Measurements from ENCODE around the gene THRAP3.
"Not testable (repeated sequence)": the region's sequence is repeated elsewhere in the genome, so short reads cannot be mapped to it uniquely, and the experiment has no call there.

The THRAP3 gene

DNA sequence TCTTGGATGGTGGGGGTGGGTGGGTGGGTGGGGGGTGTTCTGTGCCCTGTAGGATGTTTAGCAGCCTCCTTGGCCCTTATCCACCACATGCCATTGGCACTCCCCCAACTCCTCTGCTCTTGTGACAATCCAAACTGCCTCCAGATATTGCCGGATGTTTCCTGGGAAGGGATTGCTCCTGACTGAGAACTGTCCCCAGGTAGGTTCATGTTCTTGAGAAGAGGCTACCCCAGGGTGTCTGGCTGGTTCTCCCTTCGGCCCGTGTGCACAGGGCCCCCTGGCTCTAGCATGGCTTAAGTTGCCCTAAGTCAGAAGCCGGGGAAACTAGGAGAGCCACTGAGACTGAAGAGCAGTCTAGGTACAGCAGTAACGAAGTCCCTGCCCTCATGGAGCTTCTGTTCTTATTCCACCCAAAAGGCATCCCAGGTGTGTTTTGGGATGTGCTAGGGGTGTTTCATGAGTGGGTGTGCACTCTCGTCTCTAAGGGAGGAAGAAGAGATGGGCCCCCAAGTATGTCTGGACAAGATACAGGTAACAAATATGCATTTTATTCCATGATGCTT lies 19.8 kb upstream of the THRAP3 start:
- DNase-seq (ENCODE audit: low read depth) = no peak

DNA sequence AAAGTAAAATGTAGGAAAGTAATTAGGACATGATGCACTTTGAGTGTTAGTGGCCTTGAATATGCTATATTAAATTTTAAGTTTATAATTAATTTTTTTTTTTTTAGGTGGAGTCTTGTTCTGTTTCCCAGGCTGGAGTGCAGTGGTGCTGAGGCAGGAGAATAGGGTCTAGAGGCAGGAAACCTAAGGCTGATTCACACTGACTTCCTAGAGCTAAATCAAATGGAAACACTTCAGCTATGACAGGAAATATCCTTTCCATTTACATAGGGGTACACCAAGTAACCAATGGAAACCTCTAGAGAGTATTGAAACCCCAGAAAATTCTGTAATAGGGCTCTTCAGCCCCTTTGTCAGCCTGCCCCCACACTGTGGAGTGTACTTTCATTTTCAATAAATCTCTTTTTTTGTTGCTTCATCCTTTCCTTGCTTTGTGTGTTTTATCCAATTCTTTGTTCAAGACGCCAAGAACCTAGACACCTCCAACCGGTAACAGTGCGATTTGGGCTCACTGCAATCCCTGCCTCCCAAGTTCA lies 17.9 kb upstream of the THRAP3 start:
- DNase-seq (ENCODE audit: low read depth) = no peak

DNA sequence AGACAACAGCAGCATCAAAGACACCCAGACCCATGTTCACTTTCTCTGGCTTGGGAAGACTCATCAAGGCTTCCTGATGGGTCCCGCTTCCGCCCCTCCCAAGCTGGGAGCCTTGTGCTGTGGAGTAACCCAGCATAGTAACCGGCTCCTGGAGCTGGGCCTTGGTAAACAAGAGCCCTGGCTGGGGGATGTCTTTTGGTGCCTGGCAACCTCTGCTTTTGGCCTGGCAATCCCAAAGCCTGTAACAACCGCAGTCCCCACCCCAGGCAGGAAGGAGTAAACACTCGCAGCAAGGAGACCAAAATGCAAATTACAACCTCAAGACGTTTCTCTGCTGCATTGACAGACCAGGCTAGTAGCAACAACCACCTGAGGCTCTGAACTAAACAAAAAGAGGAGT lies 16.9 kb upstream of the THRAP3 start:
- DNase-seq (ENCODE audit: low read depth) = peak; percentile 45

DNA sequence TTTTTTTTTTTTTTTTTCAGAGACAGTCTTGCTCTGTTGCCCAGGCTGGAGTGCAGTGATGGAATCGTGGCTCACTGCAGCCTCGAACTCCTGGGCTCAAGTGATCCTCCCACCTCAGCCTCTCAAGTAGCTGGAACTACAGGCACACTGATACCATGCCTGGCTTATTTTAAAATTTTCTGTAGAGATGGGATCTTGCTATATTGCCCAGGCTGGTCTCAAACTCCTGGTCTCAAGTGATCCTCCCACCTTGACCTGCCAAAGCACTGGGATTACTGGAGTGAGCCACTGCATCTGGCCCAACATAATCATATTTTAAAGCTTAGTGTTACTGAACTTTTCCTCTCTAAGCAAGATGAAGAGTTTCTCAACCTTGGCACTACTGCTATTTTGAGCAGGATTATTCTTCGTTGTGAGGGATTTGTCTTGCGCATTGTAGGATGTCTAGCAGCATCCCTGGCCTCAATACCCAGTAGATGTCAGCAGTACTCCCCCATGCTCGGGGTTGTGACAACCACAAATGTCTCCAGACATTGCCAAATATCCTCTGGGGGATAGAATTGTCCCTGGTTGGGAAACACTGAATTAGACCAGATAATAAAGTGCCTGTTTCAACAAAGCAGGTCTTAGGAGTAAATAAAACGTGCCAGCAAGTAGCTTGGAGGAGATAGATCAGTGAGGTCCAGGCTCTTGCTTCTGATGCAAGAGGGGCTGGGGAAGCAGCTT lies 15.1 kb upstream of the THRAP3 start:
- no peak for DNase-seq (ENCODE audit: low read depth)

DNA sequence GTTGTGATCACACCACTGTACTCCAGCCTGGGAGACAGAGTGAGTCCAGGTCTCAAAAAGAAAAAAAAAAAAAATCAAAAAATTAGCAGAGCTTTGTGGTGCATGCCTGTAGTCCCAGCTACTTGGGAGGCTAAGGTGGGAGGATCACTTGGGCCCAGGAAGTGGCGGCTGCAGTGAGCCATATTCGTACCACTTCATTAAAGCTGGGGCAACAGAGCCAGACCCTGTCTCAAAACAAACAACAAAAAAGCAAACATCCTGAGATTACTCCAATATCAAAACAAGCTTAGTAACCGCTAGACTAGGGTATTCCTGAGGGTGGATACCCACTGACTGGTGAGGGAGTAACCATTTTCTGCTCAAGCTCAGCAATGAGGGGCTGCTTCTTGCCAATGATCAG lies 12.9 kb upstream of the THRAP3 start:
- no peak for DNase-seq (ENCODE audit: low read depth)

DNA sequence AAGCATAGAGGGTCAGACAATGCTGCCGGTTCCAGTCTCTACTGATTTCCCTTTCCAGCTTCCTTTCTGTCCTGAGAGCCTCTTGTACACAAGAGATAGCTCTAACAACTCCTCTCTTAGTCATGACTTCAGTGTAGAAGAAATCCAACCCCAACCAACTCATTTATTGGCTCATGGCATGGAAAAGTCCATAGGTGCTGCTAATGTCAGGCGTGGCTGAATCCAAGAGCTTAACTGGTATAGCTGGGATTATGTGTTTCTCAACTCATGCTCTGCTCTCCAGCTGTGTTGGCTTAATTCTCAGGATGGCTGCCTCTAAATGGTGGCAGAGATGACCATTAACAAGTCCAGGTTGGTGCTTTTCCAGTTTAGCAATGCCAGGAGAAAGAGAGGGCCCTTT lies 12.4 kb upstream of the THRAP3 start:
- no peak for DNase-seq (ENCODE audit: low read depth)

DNA sequence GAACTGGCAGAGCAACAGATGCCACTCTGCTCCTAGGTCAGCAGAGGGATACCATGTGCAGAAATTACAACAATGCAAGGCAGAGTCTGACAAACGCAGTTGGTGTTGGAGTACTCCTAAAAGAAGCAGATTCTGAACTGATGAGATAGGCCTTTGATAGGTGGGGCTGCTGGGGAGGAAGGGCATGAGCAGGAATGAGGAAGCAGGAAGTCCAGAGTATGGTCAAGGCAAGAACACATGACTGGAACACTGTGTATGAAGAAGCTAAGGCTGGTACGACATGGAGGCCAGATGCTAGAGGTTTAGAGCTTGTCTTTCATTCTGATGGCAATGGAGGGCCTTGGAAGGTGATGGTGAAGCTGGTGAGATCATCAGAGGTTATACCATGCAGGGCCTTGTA lies 11.5 kb upstream of the THRAP3 start:
- DNase-seq (ENCODE audit: low read depth) = no peak

DNA sequence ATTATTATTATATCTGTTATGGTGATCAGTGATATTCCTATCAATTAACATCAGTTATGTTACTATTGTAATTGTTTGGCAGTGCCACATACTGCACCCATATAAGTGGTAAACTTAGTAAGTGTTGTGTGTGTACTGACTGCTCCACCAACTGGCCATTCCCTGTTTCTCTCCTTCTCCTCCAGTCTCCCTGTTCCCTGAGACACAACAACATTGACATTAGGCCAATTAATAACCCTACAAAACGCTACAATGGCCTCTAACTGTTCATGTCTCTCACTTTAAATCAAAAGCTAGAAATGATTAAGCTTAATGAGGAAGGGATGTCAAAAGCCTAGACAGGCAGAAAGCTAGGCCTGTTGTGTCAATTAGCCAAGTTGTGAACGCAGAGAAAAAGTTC lies 6.6 kb upstream of the THRAP3 start:
- peak; percentile 42 for DNase-seq (ENCODE audit: low read depth)

DNA sequence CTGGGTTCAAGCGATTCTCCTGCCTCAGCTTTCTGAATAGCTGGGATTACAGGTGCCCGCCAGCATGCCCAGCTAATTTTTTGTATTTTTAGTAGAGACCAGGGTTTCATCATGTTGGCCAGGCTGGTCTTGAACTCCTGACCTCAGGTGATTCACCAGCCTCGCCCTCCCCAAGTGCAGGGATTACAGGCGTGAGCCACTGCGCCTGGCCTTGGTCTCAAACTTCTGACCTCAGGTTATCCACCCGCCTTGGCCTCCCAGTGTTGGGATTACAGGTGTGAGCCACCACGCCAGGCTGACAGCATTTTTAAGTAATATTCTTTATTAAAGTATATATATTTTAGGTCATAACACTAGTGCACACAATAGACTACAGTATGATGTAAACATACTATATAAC lies 2.3 kb upstream of the THRAP3 start:
- DNase-seq (ENCODE audit: low read depth) = not testable (repeated sequence)

DNA sequence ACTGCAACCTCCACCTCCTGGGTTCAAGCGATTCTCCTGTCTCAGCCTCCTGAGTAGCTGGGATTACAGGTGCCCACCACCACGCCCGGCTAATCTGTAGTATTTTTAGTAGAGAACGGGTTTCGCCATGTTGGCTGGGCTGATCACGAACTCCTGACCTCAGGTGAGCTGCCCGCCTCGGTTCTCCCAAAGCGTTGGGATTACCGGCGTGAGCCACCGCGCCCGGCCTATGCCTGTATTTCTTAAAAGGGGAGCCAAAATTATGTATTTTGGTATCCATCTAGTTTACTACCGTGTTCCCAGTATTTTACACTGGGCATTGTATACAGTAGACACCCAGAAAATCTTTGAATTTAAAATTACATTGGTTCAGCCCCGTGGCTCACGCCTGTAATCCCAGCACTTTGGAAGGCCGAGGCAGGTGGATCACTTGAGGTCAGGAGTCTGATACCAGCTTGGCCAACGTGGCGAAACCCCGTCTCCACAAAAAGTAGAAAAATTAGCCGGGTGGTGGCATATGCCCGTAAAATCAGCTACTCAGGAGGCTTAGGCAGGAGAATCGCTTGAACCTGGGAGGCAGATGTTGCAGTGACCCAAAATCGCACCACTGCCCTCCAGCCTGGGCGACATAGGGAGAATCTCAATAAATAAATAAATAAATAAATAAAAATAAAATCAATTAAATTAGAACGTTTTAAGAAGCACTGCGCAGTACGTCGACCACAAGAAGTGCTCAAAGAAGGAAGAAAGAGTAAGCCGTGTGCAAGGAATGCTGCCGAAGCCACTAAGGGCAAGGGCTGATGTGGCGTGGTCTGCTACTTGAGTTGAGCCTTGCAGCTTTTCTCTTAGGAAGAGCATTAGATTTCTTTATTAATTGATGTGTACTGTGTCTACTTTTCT lies 1.5 kb upstream of the THRAP3 start:
- DNase-seq (ENCODE audit: low read depth) = no peak

DNA sequence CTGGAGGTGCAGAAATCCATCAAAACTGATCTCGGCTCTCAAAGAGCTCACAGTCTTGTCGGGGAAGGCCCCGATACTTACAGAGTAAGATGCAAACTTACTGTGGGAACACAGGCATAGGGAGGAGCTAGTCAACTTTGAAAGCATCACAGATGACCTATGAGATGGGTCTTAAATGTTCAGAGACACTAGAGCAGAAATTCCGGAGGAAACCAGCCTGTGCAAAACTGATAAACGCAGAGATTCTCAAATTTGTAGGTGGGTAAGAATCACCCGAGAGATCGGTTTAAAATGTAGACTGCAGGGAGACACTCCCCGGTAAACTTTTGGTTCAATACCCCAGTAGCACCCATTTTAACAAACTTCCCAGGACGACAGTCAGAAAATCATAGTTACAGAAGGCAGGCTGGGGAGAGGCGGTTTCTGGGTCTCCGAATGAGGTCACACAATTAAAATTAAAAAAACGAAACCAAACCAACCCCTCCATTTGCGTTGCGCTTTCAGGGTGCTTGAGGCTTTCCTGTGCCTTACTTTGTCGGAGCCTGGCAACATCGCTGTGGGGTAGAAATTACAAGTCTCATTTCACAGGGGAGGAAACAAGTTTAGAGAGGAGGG lies 755 bp upstream of the THRAP3 start:
- peak; percentile 83 for DNase-seq (ENCODE audit: low read depth)

DNA sequence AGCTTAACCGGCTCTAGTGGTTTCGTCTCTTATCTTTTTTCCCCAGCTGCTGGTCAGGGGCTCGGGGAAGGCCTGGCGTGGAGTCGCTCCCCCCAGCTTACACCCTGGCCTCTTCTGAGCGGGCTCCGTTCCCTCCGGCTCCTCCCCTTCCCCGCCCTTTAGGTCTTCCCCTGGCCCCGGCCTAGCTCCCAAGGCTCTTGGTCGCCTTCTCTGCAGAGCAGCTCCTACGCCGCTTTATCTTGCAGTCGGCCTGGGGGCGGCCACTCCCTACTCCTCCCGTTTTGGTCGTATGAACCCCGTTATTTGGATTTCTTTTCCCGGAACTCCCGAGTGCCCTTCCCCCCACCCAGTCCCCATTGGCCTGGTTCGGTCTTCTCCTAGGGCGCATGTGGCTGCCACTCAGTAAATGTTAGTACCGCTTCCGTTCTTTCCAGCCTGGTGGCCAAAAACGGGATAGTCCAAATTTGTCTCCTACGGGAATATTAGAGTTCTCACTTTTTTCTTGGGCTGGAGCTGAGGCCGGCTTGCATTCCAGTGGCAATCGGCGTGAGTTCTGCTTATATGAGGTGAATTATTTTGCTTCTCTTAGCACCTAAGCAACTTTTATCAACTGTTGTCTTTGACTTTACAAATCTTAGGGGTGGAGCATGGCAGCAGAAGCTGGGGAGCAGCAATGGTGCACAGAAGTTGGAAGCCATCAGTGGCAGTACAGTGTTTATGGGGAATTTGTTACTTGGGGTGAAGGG lies 467 bp downstream of the THRAP3 start:
- DNase-seq (ENCODE audit: low read depth) = peak; percentile 88

DNA sequence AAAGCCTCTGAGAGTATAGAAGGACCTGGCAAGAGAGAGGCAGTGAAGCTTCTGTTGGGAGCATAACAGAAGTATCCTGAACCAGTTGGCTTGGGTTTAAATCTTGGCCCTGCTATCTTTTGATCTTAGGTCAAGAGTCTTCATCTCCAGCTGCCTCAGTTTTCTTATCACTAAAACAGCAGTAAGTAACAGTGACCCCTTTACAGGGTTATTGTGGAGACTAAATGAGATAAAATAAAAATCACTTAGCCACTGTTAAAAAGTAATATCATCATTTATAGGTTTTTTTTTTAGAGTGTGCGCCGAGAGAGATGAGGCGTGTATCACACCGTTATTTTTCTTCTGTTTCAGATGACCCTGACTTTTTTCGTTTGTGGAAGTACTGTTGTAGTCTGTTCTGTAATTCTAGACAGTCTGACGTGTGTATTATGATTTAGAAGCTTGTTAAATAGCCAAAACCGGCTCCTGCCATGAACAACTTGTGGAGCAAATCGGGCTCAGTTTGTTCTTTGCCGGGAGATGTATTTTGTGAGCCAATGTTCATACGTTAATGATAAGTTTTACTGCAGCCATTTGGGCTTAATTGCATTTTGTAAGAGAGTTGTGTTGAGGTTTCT lies 1.1 kb downstream of the THRAP3 start:
- DNase-seq (ENCODE audit: low read depth) = peak; percentile 44

DNA sequence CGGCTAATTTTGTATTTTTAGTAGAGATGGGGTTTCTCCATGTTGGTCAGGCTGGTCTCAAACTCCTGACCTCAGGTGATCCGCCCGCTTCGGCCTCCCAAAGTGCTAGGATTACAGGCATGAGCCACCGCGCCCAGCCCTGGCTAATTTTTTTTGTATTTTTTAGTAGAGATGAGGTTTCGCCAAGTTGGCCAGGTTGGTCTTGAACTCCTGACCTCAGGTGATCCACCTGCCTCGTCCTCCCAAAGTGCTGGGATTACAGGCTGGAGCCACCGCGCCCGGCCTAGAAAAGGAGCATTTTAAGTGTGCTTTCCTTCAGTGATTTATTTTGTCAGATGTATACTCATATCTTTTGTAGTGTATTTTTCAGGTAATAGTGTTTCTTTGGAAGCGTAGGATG lies 6.0 kb downstream of the THRAP3 start:
- not testable (repeated sequence) for DNase-seq (ENCODE audit: low read depth)

DNA sequence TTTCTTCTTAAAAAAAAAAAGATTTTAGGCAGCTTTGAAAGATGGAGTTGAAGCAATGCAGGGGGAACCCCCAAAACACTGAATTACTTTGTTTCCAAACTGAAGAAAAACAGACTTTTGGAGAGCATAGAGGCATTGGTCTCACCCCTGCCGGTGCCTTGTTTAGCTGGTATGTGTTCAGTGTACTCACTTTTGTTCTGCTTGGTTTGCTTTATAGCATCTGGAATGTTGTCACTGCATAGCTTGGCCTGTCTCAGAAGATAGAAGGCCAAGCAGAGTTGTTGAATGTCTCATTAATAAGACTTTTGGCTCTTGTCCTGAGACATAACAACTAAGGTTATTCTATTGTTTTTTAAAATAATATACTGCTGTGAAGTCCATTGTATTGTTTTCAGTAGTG lies 6.9 kb downstream of the THRAP3 start:
- no peak for DNase-seq (ENCODE audit: low read depth)

DNA sequence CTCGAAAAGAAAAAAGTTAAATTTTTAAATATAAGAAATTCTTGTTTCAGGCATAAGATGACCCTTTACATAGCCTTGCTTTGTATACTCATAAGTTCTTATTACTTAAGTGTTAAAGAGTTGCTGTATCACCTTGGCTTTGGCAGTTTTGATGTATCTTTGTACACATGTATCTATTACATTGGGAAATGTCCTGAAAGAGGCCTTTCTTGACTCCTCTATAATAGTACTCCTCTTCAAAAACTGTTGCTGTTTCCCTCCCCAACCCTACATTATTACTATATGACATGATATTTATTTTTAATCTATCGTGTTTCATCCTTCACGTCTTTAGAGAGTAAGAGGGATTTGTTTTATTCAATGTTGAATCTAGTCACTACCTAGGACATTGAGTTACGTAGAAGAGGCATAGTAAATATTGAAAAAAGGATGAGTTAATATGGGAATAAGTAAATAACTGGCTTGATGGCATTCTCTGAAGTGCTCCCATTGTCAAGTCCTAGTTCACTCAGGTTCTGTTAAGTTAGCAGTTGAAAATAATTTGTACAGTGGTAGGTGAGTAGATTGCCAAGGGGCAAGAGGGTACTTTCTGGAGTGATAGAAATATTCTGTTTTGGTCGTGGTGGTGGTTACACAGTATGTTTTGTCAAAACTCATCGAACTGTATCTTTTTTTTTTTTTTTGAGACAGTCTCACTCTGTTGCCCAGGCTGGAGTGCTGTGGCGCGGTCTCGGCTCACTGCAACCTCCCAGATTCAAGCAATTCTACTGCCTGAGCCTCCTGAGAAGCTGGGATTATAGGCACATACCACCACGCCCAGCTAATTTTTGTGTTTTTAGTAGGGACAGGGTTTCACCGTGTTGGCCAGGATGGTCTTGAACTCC lies 8.2 kb downstream of the THRAP3 start:
- DNase-seq (ENCODE audit: low read depth) = no peak

DNA sequence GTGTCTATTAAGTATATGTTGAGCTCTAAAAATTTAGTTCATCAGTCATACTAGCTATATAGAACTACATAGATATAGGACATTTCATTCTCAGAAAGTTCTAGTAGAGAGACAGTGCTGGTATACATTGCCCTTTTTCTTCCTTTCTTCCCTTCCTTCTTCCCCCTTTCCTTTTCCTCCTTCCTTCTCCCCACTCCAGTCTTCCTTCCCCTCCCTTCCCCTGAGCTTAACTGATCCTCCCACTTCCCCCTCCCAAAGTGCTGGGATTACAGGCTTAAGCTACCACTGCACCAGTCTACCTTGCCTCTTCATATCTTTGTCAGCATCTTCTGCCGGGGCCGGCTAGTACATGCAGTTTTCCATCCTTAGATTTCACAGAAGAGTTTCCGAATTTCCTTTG lies 12.1 kb downstream of the THRAP3 start:
- DNase-seq (ENCODE audit: low read depth) = no peak

DNA sequence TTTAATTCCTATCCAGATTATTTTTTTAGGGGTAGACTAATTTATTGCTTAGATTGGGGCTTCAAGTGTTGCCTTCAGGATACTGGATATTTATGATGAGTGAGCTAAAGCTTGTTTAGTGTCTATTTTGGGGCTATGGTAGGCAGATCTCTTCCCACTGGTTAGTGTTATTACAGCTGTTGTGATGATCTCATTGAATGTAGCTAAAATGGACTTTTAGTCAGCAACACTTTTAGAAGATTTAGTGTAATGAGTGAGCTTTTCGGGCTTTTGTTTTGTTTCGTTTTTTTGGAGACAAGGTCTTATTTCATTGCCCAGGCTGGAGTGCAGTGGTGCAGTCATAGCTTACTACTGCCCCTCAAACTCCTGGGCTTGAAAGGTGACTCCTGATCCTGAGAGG lies 14.2 kb downstream of the THRAP3 start:
- peak; percentile 40 for DNase-seq (ENCODE audit: low read depth)

DNA sequence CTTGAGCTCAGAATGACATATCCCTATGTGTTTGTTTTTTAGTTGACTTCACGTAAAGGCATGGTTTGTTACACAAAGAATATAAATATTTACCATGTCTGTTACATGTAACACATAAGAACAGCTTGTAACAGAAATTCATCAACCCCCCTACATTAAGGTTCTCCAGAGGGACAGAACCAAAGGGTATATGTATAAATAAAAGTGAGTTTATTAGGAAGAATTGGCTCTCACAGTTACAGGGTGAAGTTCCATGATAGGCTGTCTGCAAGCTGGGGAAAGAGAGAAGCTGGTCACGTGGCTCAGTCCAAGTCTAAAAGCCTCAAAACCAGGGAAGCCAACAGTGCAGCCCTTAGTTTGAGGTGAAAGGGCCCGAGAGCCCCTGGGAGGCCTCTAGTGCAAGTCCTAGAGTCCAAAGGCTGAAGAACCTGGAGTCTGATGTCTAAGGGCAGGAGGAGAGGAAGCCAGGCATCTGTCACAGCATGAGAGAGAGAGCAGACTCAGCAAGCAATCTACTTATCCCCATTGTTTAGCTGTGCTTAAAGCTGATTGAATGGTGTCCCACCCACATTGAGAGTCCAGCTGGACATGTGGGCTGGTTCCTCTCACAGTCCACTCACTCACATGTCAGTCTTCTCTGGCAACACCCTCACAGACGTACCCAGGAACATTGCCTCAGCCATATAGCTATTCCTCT lies 15.8 kb downstream of the THRAP3 start:
- no peak for DNase-seq (ENCODE audit: low read depth)

DNA sequence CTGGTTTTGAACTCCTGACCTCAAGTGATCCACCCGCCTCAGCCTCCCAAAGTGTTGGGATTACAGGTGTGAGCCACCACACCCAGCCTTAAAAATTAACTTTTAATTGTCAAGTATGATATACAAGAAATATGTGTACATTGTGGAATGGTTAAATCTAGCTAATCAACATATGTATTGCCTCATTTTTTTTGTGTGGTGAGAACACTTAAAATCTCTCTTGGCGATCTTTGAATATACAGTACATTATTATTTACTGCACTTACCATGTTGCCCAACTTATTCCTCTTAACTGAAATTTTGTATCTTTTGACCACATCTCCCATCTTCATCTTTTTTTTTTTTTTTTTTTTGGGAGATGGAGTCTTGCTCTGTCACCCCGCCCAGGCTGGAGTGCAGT lies 23.3 kb downstream of the THRAP3 start:
- no peak for DNase-seq (ENCODE audit: low read depth)

Measured in iris pigment epithelial cell (primary cell).